Glomerular visceral epithelial cell (primary cell): Measurements from ENCODE around the gene MROH7.
"Not testable (repeated sequence)": the region's sequence is repeated elsewhere in the genome, so short reads cannot be mapped to it uniquely, and the experiment has no call there.

Source experiments
- DNase-seq: peaks from one replicate; pipeline ENCODE4 v3.0.0-alpha.2; 2016; ENCODE audit errors: extremely low spot score

MROH7 gene

DNA sequence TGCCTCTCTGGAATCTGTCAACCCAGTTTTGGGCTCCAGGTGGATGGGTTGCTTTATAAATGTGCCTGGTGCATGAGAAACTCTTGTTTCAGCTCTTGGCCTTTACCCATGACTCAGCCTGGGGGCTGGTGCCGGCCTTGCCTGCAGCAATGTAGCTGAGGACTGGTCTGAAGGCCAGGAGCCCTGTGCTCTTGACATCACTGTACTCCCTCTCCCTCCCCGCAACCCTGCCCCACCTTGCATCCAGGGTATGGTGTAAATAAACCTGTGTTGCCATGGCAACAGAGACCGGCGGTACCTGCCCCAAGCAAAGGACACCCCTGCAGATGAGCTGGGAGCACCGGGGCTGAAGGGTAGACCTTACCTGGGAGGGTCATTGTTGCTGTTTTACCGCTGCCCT, 31.5 kb upstream of the MROH7 start:
- no peak for DNase-seq

DNA sequence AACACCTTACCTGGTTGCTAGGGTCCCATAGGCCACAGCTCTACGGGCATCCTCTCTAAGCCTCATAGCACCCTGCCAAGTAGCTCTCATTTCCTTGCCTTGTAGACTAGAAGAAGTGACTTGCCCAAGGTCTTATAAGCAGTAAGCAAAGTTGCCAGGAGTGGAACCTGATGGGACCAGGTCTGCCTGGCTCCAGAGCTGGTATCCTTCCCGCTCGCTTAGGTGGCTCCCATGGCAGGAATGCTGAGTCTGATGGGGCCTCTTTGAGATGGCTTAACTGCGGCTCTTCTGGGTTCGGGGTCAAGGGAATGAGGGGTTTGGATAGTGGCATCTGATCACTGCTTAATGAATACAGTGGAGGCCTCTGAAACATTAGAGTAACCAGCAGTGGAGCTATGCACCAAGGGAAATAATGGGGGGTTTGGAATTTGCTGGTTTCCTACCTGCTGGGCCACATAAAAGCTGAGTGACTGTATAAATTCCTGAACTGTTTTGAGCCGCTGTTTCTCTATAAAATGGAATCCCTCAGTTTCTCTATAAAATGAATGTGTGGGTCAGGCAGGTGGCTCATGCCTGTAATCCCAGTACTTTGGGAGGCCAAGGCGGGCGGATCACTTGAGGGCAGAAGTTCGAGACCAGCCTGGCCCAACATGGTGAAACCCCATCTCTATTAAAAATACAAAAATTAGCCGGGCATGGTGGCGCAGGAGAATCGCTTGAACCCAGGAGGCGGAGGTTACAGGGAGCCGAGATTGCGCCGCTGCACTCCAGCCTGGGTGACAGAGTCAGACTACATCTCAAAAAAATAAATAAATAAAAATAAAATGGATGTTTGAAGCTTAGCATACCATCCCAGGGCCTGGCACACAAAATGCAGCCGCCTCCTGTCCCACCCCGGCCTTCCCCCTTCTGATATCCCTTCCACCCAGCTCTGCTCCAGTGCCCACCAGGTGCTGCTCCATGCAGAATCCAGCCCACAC, 30.7 kb upstream of the MROH7 start:
- DNase-seq: no peak

DNA sequence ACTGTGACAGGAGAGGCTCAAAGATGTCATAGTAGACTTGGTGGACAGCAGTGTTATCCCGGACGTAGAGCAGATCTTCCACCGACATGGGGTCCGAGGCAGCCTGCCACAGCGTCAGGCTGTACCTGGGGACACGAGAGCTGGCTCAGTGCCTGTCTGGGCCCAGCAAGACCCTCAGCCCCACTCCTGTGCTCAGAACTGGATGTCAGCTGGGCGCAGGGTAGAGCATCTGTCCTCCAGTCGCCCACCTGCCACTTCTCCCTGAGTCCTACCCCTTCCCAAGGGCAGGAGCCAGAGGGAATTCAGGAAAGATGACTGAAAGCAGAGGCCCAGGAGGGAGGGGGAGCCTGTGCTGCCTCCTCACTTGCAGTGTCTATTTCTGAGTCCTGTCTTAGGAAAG, 30.0 kb upstream of the MROH7 start:
- DNase-seq: no peak

DNA sequence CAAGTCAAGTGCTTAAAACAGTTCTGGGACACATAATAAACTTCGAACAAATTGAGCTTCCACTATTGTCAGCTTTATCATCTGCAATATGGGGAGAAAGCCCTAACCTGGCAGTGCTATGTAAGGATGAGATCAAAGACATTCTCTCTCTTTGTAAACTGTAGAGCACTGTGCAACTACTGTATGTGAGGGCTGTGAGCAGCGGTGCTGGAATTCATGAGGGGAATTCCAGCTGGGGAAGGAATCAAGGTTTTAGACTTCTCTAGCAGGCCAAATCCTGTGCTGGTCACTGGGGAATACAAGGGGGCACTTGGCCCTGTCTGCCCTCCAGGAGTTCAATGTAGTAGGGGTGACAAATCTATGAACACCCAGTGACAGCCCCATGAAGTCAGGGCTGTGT, 27.6 kb upstream of the MROH7 start:
- DNase-seq: no peak

DNA sequence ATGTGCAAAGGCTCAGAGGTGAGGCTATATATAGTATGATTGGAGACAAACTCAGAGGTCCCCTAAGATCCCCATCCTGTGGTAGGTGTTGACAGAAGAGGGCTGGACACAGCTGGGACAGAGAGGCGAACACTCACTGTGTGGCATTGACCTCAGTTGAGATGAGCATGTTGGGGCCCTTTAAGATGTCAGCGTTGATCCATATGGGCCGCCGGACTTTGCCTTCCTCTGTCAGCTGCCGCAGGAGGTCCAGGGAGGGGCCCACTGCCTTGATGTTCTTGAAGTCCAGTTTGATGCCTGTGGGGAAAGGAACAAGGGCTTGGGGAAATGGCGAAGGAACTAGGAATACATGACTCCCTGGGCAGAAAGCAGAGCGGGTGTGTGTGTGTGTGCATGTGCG, 27.0 kb upstream of the MROH7 start:
- no peak for DNase-seq

DNA sequence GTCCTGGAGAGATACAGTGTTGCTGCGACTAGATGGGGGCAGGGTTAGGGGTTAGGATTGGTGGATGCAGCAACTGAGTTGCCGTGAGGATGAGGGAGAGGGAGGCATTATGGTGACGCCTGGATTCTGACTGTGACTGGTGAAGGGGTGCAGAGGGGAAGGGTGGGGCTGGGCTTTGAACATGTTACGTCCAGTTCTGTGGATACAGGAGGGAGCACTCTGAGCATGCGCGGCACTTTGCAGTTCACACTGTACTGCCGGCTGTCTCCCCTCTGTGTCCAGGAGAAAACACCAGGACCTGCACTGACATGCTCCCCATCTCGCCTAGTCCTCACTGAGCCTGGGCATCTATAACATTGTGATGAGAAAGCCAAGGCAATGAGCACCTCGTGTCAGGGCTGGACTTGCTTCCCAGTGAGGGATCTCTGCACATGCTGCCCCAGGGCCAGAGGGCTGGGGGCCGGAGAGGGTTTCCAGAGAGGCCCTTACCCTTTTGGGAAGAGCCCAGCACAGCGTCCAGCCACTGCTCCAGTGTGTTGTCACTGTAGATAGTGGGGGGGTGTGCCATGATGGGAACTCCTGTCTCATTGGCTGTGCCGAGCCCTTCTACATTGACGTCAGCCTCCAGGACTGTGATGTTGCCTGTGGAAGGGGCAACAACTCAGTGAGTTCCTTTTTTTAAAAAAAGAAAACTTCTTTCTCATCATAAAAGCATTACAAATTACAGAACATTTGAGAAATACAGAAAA, 25.9 kb upstream of the MROH7 start:
- no peak for DNase-seq

DNA sequence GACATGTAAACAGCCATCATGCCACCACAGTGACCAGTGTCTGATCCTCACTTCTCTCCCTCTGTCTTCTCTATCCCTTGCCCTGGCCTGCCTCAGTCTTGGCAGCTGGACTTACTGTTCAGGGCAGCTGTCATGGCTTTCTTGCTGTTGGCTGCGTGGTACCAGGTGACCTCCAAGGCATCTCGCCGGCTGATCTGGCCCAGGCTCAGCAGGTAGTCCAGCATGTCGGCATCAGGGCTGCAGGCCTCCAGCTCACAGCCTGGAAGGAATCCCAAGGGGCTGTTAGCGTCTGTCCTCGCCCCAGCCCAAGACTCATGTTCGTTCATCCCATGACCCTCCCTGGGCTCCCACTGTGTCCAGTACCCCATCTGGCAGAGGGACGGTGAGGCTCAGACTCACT, 21.8 kb upstream of the MROH7 start:
- DNase-seq: no peak

DNA sequence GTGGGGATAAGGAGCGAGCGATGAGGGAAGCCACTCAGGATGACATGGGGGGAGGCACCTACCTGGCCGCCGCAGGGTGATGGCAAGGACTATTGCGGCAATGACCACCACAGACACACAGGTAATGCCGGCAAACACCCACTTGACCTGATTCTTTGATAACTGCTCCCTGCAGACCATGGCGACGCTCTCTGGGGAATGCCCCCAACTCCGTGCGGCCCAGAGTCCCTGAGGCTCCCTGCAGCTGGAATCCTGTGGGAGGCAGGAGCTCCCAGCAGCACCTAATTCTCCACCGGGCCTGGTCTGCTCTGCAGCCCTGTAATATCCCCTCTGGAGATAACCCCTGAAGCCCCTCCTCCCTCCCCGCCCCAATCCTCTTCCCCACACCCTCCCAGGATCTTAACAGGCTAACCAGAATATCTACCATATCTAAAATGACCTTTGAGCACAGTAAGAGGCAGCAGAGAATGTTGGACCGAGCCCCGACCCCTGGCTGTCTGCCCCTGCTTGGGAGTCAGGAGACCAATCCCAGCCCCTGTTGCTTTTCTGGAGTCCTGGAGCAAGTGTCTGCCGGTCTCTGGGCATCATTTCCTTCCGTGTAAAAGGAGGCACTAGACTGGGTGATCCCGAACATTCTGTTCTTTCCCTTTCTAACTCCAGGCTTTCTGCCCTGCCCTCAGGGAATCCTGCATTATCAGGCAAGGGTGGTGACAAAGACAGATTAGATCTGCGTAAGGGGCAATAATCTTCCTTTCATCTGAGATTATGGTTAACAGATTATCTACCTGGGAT, 18.2 kb upstream of the MROH7 start, which contains the start of gene FAM151A:
Gene FAM151A (minus strand): TSS at position 310 of the 792 bp plus-strand sequence. CDS start 130 bp downstream, at position 180.
- no peak for DNase-seq

DNA sequence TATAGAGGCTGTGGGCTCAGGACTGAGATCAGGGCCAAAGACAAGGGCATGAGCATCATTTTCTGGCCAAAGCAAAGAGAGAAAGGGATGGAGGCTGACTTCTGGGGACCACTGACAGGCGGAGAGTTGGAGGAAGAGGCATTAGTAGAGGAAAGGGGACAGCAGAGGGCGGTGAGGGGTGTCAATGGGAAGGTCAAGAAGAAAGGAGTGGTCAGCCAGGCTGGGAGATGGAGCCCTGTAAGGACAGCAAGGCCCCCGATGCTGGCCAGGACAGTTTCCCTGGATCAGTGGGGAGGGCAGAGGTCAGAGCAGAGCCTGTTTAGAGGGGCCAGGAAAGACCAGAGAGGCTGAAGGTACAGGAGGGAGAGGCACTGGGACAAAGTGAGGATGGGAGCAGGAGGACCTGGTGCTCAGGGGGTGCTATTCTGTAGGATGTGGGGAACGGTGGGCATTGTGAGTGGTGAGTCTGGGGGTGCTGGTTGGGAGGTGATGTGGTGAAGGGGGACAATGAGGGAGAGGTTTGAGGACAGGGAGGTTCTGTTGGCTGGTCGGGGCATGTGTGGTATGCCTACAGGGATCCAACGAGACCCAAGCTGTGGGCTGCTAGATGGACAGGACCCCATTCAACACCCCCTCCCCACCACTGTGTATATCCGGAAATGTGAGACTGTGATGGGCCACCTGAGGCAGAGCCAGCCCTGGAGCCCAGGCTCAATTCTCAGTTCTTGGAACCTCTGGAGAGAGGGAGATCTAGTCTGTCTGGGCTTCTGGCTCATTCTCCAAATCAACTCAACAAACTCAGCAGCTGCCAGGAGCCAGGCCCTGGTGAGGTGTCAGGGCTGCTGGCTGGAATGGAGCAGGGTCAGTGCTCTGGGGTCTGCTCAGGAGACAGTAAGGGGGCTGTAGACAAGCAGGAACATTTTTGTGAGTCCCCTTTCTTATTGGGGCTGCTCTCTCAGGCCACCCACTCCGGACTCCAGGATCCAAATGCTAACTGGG, 16.8 kb upstream of the MROH7 start:
- DNase-seq: no peak

DNA sequence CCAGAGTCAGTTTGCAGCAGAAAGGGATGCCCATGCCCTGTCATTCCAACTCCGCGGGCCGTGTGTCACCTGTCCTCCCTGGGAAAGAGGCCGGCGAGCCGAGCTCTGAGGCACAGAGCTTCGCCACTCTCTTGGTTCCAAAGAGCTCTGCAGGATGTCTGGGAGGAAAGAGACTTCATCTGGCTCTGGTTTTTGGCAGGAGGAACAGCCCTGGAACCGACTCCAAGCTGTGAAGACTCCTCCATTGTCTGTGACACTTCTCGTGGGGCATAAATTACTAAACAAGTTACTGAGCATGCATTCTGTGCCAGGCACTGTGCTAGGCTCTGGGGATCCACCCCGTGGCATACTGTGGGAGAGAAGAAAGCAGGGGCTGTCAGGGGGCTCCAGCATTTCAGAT, 14.4 kb upstream of the MROH7 start:
- no peak for DNase-seq

DNA sequence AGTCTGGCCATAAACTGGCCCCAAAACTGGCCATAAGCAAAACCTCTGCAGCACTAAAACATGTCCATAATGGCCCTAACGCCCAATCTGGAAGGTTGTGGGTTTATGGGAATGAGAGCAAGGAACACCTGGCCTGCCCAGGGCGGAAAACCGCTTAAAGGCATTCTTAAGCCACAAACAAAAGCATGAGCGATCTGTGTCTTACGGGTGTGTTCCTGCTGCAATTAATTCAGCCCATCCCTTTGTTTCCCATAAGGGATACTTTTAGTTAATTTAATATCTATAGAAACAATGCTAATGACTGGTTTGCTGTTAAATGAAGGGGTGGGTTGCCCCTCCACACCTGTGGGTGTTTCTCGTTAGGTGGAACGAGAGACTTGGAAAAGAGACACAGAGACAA, 5.8 kb upstream of the MROH7 start:
- not testable (repeated sequence) for DNase-seq

DNA sequence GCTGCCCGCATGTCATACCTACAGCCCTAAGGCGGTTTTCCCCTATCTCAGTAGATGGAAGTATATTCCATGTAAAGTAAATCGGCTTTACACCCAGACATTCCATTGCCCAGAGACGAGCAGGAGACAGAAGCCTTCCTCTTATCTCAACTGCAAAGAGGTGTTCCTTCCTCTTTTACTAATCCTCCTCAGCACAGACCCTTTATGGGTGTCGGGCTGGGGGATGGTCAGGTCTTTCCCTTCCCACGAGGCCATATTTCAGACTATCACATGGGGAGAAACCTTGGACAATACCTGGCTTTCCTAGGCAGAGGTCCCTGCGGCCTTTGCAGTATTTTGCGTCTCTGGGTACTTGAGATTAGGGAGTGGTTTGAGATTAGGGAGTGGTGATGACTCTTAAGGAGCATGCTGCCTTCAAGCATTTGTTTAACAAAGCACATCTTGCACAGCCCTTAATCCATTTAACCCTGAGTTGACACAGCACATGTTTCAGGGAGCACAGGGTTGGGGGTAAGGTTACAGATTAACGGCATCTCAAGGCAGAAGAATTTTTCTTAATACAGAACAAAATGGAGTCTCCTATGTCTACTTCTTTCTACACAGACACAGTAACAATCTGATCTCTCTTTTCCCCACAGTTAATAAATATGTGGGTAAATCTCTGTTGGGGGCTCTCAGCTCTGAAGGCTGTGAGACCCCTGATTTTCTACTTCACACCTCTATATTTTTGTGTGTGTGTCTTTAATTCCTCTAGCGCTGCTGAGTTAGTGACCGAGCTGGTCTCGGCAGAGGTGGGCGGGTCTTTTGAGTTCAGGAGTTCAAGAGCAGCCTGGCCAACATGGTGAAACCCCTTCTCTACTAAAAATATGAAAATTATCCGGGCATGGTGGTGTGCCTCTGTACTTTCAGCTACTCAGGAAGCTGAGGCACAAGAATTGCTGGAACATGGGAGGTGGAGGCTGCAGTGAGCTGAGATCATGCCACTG, 4.8 kb upstream of the MROH7 start:
- DNase-seq: not testable (repeated sequence)

DNA sequence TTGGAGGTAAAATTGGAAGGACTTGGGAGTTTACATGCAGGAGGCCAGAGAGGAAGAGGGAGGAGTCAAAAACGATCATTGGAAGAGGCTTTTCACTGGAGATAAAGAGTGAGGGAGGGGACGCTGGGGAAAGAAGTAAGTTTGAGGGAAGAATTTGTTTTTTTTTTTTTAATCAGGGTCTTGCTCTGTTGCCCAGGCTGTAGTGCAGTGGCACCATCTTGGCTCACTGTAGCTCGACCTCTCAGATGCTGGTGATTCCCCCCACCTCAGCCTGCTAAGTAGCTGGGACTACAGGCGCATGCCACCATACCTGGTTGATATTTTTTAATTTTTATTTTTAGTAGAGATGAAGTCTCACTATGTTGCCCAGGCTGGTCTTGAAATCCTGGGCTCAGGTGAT, 1.2 kb upstream of the MROH7 start:
- DNase-seq: no peak

DNA sequence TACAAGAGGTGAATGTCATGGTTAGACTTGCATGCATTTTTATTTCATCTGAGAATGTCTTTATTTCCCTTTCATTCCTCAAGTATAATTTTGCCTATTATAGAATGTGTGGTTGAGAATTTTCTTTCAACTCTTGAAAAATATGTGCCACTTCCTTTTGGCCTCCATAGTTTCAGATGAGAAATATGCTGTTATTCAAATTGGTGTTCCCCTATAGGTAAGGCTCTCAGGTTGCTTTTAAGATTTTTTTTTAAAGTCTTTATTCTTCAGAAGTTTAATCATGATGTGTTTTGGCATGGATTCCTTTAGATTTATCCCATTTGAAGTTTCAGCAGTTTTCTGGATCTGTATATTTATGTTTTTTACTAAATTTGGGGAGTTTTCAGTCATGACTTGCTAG, 2.1 kb downstream of the MROH7 start:
- no peak for DNase-seq

DNA sequence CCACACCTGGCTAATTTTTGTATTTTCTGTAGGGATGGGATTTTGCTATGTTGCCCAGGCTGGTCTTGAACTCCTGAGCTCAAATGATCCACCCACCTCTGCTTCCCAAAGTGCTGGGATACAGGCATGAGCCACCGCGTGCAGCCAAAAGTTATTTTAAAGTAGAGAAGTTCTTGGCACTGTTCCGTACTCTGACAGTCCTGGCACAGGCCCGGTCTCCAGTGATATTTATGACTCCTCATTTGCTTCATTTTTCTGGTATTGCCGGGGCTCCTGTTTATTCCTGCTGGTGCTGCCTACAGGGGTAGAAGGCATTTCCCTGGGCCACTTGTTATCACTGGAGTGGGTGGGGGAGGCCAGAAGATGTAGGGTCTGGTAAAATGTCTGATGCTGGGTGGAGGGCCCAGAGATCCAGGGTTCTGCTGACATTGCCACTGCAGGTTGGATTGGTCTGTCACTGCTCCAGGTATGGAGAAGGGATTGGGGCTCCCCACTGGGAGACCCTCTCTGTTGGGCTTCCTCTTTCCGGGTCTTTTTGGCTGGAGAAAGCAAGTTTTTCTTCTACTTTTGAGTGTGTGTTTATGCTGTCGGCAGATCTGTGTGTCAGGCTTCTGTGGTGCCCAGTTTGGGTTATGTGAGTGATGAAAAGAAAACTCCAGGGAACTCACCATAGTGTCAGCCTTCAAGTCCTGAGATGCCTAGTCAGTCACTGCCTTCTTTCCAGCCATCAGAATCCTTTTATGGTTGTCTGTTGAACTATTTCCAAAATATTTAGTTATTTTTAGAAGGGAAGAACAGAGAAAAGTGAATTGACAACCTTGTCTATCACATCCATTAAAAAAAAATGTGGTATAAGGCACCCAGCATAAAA, 4.5 kb downstream of the MROH7 start:
- no peak for DNase-seq

DNA sequence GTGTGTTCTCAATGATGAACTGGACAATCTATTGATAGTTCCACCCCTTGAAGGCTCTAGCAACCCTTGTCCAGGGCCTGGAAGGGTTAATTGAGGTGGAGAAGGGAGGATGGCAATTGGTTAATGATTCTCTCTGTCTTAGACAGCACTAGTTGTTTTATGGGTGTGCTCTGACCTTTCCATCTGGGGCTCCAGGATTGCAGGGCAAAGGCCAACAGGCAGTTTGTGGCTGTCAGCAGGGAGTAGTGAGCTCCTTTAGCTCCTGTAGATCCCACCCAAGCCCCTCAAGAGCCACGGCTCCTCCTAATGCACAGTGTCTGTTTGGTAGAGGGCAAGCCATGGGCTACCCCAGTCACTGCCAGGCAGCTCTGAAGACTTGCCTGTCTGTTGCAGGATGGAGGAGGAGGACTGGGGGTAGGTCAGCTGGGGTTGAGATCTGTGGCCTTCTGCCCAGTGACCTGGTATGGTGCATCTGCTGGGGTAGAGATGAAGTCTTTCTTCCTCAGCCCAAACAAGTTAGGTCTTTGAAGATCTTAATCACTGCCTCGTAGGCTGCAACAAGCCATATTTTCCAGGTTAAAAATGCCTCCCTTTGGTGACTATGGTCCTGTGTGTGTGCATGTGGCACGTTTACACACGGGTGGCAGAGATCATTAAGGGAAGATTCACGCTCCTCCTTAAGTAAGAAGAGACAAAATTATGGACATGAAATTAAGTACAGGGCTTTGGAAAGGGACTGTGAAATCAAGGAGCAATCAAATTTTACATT, 7.7 kb downstream of the MROH7 start:
- DNase-seq: no peak

DNA sequence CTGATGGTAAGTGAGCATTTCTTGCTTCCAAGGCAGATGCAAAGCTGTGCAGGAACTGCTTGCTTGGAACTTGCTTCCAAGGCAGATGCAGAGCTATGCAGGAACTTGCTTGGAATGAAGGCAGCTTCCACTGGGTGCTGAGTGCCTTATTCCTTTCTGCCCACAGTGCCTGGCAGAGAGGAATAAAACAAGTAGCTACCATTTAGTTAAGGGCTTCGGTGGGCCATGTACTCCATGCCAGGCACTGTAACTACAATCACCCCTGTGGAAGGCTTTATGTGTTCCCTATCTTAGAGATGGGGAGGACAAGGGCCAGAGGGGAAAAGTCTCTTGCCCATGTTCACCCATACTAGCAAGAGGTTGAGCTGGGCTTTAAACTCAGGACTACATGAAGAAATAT, 8.3 kb downstream of the MROH7 start:
- DNase-seq: no peak

DNA sequence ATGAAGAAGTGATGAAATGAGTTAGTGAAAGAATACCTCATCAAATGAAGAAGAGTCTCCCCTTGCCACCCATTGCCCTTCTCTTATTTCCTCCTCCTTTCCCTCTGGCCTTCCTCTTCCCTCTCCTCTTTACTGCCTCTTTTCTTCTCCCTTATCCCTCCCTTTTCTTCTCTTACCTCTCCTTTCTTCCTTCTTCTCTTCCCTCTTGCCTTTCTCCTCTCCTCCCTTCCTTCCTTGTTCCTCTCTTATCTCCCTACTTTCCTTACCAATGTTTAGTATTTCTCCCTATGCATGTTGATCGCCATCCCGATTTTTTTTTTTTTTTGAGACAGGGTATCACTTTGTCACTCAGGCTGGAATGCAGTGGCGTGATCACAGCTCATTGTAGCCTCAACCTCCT, 8.8 kb downstream of the MROH7 start:
- DNase-seq: no peak
